ENCODE data around the gene RNF114. TPM values are rescaled to one million over a fixed set of nuclear protein-coding genes. Genes with fewer than 3 reads are reported as not detected.
"Not testable (repeated sequence)": the region's sequence is repeated elsewhere in the genome, so short reads cannot be mapped to it uniquely, and the experiment has no call there.

RNF114 gene
- total RNA-seq, 8 experiments from 2014 or later = 27.8 to 125 (median 46.0) TPM

DNA sequence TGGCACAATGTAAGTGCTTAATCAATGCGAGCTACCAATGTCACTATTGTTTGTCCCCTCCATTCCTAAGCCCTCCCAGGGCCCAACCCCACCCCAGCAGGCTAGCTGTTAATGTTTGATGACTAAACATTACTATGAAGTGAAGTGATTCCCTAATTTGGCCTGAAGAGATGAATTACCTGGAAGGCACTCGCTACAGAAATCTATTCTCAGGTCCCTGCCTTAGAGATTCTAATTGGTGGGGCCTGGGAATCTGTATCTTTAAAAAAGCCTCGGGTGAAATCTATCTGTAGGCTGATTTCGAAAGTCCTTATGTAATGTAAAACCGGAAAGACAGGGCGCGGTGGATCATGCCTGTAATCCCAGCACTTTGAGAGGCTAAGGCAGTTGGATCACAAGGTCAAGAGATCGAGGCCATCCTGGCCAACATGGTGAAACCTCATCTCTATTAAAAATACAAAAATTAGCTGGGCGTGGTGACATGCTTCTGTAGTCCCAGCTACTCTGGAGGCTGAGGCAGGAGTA is 29.6 kb downstream of the RNF114 start:
- Histone ChIP-seq H3K4me1 (replicated peaks in 1 of 2) (no peaks in the 10 kb centered on the region), H3K27ac (no peak overlapping the region), H3K4me3 (no peak overlapping the region)
- no peak for ATAC-seq (replicated peaks in 6 of 8)
- 40 to 100% (median 84%) methylated on average over 1 to 8 of the region's 9 CpGs; no CpG with 5 or more reads in 2 of the 10 experiments for WGBS, 10 experiments
- in situ Hi-C loops (cut with MboI; ENCODE audit: low pct_unique_long_range_greater_than_20kb in 2 of 9, low sequenced_read_pairs in 9 of 9, unreplicated experiment in 9 of 9) = no loop called here

DNA sequence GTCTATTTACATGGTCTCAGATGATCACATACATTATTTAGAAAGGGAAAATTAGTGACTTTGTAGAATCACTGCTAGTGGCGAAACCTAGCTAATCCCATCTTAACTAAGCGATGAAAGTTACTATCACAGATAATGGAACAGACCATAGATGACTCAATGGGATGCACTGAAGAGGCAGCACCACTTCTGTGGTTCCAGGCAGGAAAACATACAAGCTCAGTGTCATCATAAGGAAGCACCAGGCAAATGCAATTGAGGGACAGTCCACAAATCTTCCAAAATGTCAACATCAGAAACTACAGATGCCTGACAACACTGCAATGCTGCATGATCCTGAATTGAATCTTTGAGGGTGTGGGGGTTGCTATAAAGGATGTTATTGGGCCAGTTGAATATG is 30.7 kb downstream of the RNF114 start:
- no peaks in the 10 kb centered on the region for H3K4me1 ChIP-seq (replicated peaks in 1 of 2)
- ATAC-seq (replicated peaks in 6 of 8) = peak in 1 of 8 experiments; percentile 16
- no peak overlapping the region for H3K27ac ChIP-seq
- 92 to 100% (median 100%) methylated on average over 1 to 2 of the region's 2 CpGs; no CpG with 5 or more reads in 4 of the 10 experiments for WGBS, 10 experiments
- in situ Hi-C loops (cut with MboI; ENCODE audit: low pct_unique_long_range_greater_than_20kb in 2 of 9, low sequenced_read_pairs in 9 of 9, unreplicated experiment in 9 of 9) = no loop called here
- H3K4me3 ChIP-seq = no peak overlapping the region

DNA sequence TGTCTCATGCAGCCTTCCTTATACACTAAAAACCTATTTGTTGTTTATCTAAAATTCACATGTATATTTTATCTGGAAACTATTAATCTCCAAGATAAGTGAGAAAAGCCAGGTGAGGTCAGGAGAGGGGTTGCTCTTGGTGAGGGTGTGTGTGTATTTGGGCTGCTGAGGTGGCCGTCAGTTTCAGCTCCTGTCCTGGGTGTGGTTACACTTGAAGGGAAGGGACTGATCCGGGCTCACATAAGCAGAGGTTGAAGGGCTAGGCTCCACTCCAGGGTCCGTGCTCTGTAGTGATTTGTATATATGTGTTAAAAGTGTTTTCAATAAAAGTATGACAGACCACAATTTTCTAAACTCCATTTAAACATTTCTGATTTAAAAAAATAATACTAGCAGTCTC is 33.0 kb downstream of the RNF114 start:
- ATAC-seq (replicated peaks in 6 of 8) = peak in 3 of 8 experiments; percentile 68 to 79 (median 73)
- WGBS, 10 experiments = 0 to 100% (median 72%) methylated on average over 1 to 2 of the region's 3 CpGs; no CpG with 5 or more reads in 4 of the 10 experiments
- H3K4me1 ChIP-seq (replicated peaks in 1 of 2) = no peaks in the 10 kb centered on the region
- no peak overlapping the region for H3K4me3 ChIP-seq
- in situ Hi-C loops (cut with MboI; ENCODE audit: low pct_unique_long_range_greater_than_20kb in 2 of 9, low sequenced_read_pairs in 9 of 9, unreplicated experiment in 9 of 9) = no loop called here
- no peak overlapping the region for H3K27ac ChIP-seq

DNA sequence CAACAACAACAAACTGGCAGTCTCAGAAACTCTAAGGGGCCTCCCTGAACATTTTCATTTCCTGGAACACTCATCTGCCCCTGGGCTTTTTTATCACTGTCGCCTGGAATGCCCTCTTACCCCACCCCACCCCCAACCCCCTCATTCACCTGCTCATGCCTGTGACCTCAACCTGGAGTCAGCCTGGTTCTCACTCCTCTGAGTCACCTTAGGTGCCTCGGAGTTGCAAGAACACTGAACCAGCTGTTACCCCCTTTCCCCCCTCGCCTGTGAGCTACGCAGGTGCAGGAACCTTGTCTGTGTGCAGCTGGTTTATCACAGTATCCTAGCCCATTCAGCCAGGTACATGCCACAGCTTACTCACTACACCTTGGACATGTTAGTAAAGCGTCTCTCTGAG is 33.7 kb downstream of the RNF114 start:
- 80 to 100% (median 89%) methylated on average over 1 to 2 of the region's 5 CpGs; no CpG with 5 or more reads in 7 of the 10 experiments for WGBS, 10 experiments
- Histone ChIP-seq H3K27ac (no peak overlapping the region), H3K4me1 (replicated peaks in 1 of 2) (no peaks in the 10 kb centered on the region), H3K4me3 (no peak overlapping the region)
- in situ Hi-C loops (cut with MboI; ENCODE audit: low pct_unique_long_range_greater_than_20kb in 2 of 9, low sequenced_read_pairs in 9 of 9, unreplicated experiment in 9 of 9) = loop anchor here in 2 of 9 experiments (10.0 kb wide), 1 partner anchor 105 kb away; no protein-coding TSS in a partner anchor
- ATAC-seq (replicated peaks in 6 of 8) = no peak

DNA sequence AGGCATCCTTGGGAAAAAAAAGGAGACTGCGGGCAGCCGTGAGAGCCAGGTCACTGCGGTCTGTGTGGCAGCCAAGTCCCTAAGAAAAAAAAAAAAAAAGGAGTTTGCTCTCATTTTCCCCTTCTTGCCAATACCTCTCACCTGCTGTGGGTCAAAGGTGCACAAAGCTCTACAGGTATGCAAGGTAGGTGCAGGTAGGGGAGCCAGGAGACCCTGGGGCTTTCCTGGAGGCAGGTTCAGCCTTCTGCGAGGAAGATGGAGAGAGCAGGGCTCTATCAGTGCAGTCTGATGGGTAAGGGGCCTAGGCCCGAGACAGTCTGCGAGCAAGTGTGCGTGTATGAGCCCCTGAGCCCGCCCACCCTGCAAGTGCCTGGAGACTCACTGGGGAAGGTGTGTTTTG is 34.3 kb downstream of the RNF114 start:
- Histone ChIP-seq H3K4me3 (no peak overlapping the region), H3K27ac (no peak overlapping the region), H3K4me1 (replicated peaks in 1 of 2) (no peaks in the 10 kb centered on the region)
- in situ Hi-C loops (cut with MboI; ENCODE audit: low pct_unique_long_range_greater_than_20kb in 2 of 9, low sequenced_read_pairs in 9 of 9, unreplicated experiment in 9 of 9) = loop anchor here in 2 of 9 experiments (10.0 kb wide), 1 partner anchor 104 kb away; no protein-coding TSS in a partner anchor
- ATAC-seq (replicated peaks in 6 of 8) = no peak
- WGBS, 10 experiments = 60 to 100% (median 90%) methylated on average over 1 to 3 of the region's 8 CpGs; no CpG with 5 or more reads in 4 of the 10 experiments

DNA sequence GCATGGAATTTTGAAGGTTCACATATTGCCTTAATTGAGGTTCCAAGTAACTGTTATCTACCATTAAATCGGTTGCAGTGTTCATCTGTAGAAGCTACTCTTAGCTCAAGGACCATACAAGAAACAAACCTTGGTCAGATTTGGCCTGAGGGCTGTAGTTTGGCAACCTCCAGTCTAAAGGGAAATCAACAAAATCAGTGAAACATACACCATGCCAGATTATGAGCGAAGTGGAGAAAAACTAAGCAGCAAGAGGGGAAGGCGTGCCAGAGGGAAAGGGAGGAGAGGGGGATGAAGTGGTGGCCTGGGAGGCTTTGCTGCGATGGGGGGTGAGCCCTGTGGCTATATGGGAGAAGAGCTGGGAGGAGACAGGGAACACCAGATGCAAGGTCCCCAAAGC is 37.8 kb downstream of the RNF114 start:
- WGBS, 10 experiments = 58 to 100% (median 75%) methylated on average over 1 to 4 of the region's 4 CpGs; no CpG with 5 or more reads in 3 of the 10 experiments
- no peak for ATAC-seq (replicated peaks in 6 of 8)
- in situ Hi-C loops (cut with MboI; ENCODE audit: low pct_unique_long_range_greater_than_20kb in 2 of 9, low sequenced_read_pairs in 9 of 9, unreplicated experiment in 9 of 9) = loop anchor here in 2 of 9 experiments (10.0 kb wide), 1 partner anchor 101 kb away; no protein-coding TSS in a partner anchor
- Histone ChIP-seq H3K27ac (no peak overlapping the region), H3K4me3 (no peak overlapping the region), H3K4me1 (replicated peaks in 1 of 2) (no peaks in the 10 kb centered on the region)

DNA sequence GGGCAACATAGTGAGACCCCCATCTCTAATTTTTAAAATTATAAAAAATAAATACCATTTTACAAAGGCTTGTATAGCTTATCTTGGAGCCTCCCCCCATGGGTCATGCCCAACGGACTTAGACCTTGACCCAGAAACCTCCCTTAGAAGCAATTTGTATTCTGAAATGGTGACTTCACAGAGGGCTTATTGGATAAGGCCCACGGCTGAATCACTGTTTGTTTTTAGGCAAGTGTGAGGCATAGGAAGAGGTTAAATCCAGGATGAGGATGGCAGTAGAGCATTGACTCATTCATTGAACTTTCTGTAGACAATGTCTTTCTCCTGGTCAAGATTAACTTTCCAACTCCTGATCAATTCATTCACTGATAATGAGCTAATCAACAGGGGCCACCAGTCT is 40.3 kb downstream of the RNF114 start:
- in situ Hi-C loops (cut with MboI; ENCODE audit: low pct_unique_long_range_greater_than_20kb in 2 of 9, low sequenced_read_pairs in 9 of 9, unreplicated experiment in 9 of 9) = loop anchor here in 3 of 9 experiments (10.0 to 25.0 kb wide), 2 partner anchors 98 to 186 kb away; partner anchors contain the start of gene PEDS1 (in 1 of the 3)
- no peak overlapping the region for H3K4me3 ChIP-seq
- ATAC-seq (replicated peaks in 6 of 8) = no peak
- H3K27ac ChIP-seq = no peak overlapping the region
- 17 to 55% (median 28%) methylated on average over 1 to 2 of the region's 2 CpGs; no CpG with 5 or more reads in 4 of the 10 experiments for WGBS, 10 experiments
- H3K4me1 ChIP-seq (replicated peaks in 1 of 2) = peaks cover 0 to 3% of the 10 kb centered on the region in 2 donors

DNA sequence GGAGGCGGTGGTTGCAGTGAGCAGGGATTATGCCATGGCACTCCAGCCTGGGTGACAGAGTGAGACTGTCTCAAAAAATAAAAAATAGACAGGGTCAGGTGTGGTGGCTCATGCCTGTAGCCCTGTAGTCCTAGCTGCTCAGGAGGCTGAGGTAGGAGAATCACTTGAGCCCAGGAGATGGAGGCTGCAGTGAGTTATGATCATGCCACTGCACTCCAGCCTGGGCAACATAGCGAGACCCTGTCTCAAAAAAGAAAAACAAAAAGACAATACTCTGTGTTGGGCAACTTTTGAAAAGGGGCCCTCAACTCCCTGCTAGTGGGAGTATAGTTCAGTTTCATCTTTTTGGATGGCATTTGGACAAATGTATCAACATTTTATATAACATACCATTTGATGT is 41.5 kb downstream of the RNF114 start:
- H3K27ac ChIP-seq; H3K4me3 ChIP-seq; ATAC-seq (replicated peaks in 6 of 8): not testable (repeated sequence)
- peaks cover 0 to 10% of the 10 kb centered on the region in 2 donors for H3K4me1 ChIP-seq (replicated peaks in 1 of 2)
- WGBS, 10 experiments = 57 to 100% (median 100%) methylated on average over 1 to 2 of the region's 2 CpGs; no CpG with 5 or more reads in 5 of the 10 experiments
- in situ Hi-C loops (cut with MboI; ENCODE audit: low pct_unique_long_range_greater_than_20kb in 2 of 9, low sequenced_read_pairs in 9 of 9, unreplicated experiment in 9 of 9) = loop anchor here in 3 of 9 experiments (10.0 to 25.0 kb wide), 2 partner anchors 97 to 185 kb away; partner anchors contain the start of gene PEDS1 (in 1 of the 3)

DNA sequence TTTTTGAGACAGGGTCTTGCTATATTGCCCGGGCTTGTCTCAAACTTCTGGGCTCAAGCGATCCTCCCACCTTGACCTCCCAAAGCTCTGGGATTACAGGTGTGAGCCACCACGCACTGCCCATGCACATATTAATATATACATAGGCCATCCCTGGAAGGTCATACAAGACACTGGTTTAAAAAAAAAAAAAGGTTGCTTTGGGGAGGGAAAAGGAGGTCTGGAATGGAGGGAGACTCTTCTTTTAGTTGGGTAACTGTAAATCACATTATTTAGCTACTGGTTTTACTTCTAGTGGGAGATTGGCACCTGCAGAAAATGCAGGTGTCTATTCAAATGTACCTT is 42.5 kb downstream of the RNF114 start:
- Histone ChIP-seq H3K4me3 (no peak overlapping the region), H3K27ac (no peak overlapping the region), H3K4me1 (replicated peaks in 1 of 2) (peaks cover 4 to 13% of the 10 kb centered on the region in 2 donors)
- no peak for ATAC-seq (replicated peaks in 6 of 8)
- in situ Hi-C loops (cut with MboI; ENCODE audit: low pct_unique_long_range_greater_than_20kb in 2 of 9, low sequenced_read_pairs in 9 of 9, unreplicated experiment in 9 of 9) = loop anchor here in 3 of 9 experiments (10.0 to 25.0 kb wide), 2 partner anchors 96 to 184 kb away; partner anchors contain the start of gene PEDS1 (in 1 of the 3)
- WGBS, 10 experiments = 17 to 93% (median 61%) methylated on average over 1 to 3 of the region's 3 CpGs; no CpG with 5 or more reads in 3 of the 10 experiments

DNA sequence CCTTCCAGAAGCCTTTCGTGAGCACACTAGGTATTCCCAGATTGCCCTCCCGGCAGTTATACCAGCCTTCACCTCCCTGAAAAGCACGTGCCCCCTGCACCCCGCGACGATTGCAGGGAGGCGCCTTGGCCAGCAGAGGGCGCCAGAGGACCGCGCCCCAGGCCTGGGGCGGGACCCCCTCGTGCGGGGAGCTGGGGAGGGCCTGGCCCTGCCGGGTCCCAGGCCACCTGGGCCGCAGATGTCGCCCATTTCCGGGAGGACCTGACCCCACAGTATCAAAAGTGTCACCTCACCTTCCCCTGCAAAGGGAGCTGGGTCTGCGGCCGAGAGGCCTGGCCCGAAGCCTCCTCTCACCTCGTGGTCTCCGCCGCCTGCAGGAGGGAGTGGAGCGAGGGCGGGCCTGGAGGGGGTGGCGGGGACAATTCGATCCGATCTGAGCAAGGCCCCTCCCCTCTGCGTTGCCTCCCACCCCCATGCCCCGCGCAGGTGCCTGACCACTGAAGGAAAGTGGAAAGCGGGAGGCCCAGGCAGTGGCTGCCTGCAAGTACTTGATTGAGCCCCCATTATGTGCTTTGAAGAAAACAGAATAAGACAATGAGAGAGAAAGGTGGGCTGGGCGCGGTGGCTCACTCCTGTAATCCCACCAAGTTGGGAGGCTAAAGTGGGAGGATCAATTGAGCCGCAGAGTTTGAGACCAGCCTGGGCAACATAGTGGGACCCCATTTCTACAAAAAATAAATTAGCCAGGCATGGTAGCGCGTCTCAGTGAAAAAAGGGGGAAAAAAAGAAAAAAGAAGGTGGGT is 43.0 kb downstream of the RNF114 start:
- peak overlapping the region in 2 of 5 donors; percentile 6 to 12 for H3K4me3 ChIP-seq
- peaks cover 4 to 19% of the 10 kb centered on the region in 2 donors for H3K4me1 ChIP-seq (replicated peaks in 1 of 2)
- 0 to 100% (median 73%) methylated on average over 1 to 15 of the region's 37 CpGs; no CpG with 5 or more reads in 2 of the 10 experiments for WGBS, 10 experiments
- in situ Hi-C loops (cut with MboI; ENCODE audit: low pct_unique_long_range_greater_than_20kb in 2 of 9, low sequenced_read_pairs in 9 of 9, unreplicated experiment in 9 of 9) = loop anchor here in 3 of 9 experiments (10.0 to 25.0 kb wide), 2 partner anchors 96 to 183 kb away; partner anchors contain the start of gene PEDS1 (in 1 of the 3)
- no peak overlapping the region for H3K27ac ChIP-seq
- ATAC-seq (replicated peaks in 6 of 8) = peak; percentile 14 to 71 (median 17)

DNA sequence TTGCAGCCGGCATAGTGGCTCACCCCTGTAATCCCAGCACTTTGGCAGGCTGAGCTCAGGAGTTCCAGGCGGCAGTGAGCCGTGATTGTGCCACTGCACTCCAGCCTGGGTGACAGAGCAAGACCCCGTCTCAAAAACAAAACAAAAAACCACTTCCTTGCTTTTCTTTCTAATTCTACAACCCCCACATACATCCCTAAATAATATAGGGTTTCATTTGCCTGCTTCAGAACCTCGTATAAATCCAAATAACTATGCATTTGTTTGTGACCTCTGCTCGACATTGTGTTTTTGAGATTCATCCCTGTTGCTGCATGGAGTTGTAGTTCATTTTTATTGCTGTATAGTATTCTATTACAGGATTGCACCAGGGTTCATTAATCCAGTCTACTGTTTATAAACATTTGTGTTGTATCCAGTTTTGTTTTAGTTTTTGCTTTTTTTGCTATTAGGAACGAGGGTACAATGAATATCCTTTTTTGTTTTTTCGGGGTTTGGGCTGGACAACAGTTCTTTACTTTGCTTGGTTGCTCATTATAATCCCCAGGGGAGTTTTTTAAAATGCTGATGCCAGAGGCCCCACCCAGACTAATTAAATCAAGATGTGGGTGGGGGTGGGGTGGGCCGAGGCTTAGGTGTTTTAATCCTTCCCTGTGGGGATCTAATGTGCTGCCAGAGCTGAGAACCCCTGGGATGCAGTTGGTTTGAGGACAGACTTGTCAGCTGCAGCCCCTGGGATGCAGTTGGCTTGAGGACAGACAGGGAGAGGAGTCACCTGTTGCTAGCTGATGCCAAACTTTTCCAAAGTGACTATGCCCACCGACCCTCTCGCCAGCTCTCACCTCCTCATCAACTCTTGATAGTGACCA is 44.2 kb downstream of the RNF114 start:
- Histone ChIP-seq H3K4me3 (no peak overlapping the region), H3K27ac (no peak overlapping the region), H3K4me1 (replicated peaks in 1 of 2) (peaks cover 4 to 20% of the 10 kb centered on the region in 2 donors)
- WGBS, 10 experiments = 18 to 100% (median 73%) methylated on average over 1 to 9 of the region's 11 CpGs; no CpG with 5 or more reads in 1 of the 10 experiments
- no peak for ATAC-seq (replicated peaks in 6 of 8)
- in situ Hi-C loops (cut with MboI; ENCODE audit: low pct_unique_long_range_greater_than_20kb in 2 of 9, low sequenced_read_pairs in 9 of 9, unreplicated experiment in 9 of 9) = loop anchor here in 4 of 9 experiments (5.0 to 25.0 kb wide), 5 partner anchors 82 to 182 kb away; partner anchors contain the start of gene PEDS1 (in 1 of the 4)
